Panc1 (cell line): ENCODE measurements around the gene NHEJ1. TPM values are rescaled to one million over a fixed set of nuclear protein-coding genes. Genes with fewer than 3 reads are reported as not detected.

Experiments
- ATAC-seq: fragments of 200-7000 bp; cut with Tn5 transposase; 2 replicates; pipeline ENCODE4 v1.9.1; 2020; ENCODE audit warnings: mild to moderate bottlenecking, moderate library complexity
- BruUV-seq: library from RNA; stranded (reverse); fragments of 400-500 nt; replicated peaks from 2 replicates; lab custom pipeline; 2021; lab: Mats Ljungman, UMichigan
- CTCF ChIA-PET: fragments of 300-600 bp; sonication (Branson Sonifier 250); formaldehyde crosslinking; loops from one replicate; lab custom pipeline; 2022; ENCODE audit warnings: antibody characterized with exemption; lab: Charles Lee
- POLR2A ChIA-PET: fragments of 300-600 bp; sonication (Branson Sonifier 250); formaldehyde crosslinking; loops from one replicate; lab custom pipeline; 2022; ENCODE audit warnings: antibody characterized with exemption; lab: Charles Lee
- DNase-seq: peaks from one replicate; pipeline ENCODE4 v3.0.0-alpha.2; 2010; ENCODE audit warnings: low read depth, low spot score
- H3K27ac ChIP-seq: 2 replicates; pipeline ENCODE4 v1.5.1; 2011; ENCODE audit warnings: mild to moderate bottlenecking, low read length, inconsistent platforms
- H3K27me3 ChIP-seq: fragments of 200-500 bp; sonication (Bioruptor generic); 2 replicates; pipeline ENCODE4 v1.6.0; 2014; ENCODE audit warnings: low read length, inconsistent platforms; ENCODE audit not compliant: control insufficient read depth, insufficient read depth
- H3K36me3 ChIP-seq: fragments of 200-500 bp; sonication (Bioruptor generic); 2 replicates; pipeline ENCODE4 v1.5.1; 2014; ENCODE audit warnings: inconsistent platforms, mild to moderate bottlenecking, low read length, moderate library complexity; ENCODE audit not compliant: control insufficient read depth, insufficient read depth
- H3K4me1 ChIP-seq: 2 replicates; pipeline ENCODE4 v1.5.1; 2011; ENCODE audit warnings: inconsistent platforms, mild to moderate bottlenecking, low read length, moderate library complexity; ENCODE audit not compliant: control insufficient read depth, insufficient read depth
- H3K4me3 ChIP-seq, 2 experiments: 2 replicates each; pipeline ENCODE4 v1.5.1; 2011 to 2012; ENCODE audit warnings: low read depth in 2 of 2, low read length in 2 of 2, mild to moderate bottlenecking in 2 of 2, inconsistent platforms in 1 of 2, moderate library complexity in 1 of 2
- H3K9me3 ChIP-seq: fragments of 200-500 bp; sonication (Bioruptor generic); 2 replicates; pipeline ENCODE4 v1.5.1; 2014; ENCODE audit warnings: low read depth, mild to moderate bottlenecking, inconsistent platforms, low read length, moderate library complexity; ENCODE audit not compliant: control insufficient read depth, insufficient read depth
- POLR2AphosphoS5 ChIP-seq: IDR thresholded peaks from 2 replicates; pipeline ENCODE4 v1.6.1; 2012; ENCODE audit warnings: mild to moderate bottlenecking, low read depth, low read length, moderate library complexity
- SIN3A ChIP-seq: IDR thresholded peaks from 2 replicates; pipeline ENCODE4 v1.6.1; 2012; ENCODE audit warnings: low read depth, mild to moderate bottlenecking, low read length, moderate library complexity, borderline replicate concordance; ENCODE audit not compliant: insufficient read depth
- TCF7L2 ChIP-seq: IDR thresholded peaks from 2 replicates; pipeline ENCODE4 v1.6.1; 2011; ENCODE audit warnings: mild to moderate bottlenecking, low read depth, low read length, inconsistent platforms
- in situ Hi-C: cut with HindIII; loops from 2 replicates; pipeline ENCODE4 v1.10.0; 2016; ENCODE audit warnings: low sequenced_read_pairs, low pct_unique_long_range_greater_than_20kb
- intact Hi-C: fragments of 100-400 bp; cut with micrococcal nuclease; formaldehyde crosslinking; loops from one replicate; pipeline ENCODE4 v1.10.0; 2022; ENCODE audit not compliant: unreplicated experiment
- total RNA-seq: library from RNA; stranded (reverse); gene quantifications from one replicate; pipeline ENCODE4 v1.2.1, GENCODE V29; 2021; ENCODE audit not compliant: unreplicated experiment
- TF ChIP-seq, protein P1 (sequence below), 2 experiments: IDR thresholded peaks; 2 replicates each; pipeline ENCODE4 v1.6.1; 2011 to 2012; ENCODE audit warnings: low read depth in 2 of 2, control low read depth in 1 of 2, low read length in 1 of 2, mild to moderate bottlenecking in 1 of 2, moderate library complexity in 1 of 2; ENCODE audit not compliant: insufficient read depth in 1 of 2
- TF ChIP-seq, protein P2 (sequence below): fragments of 450-650 bp; IDR thresholded peaks from 2 replicates; pipeline ENCODE4 v1.5.1; 2017; ENCODE audit warnings: mild to moderate bottlenecking

NHEJ1 gene
- total RNA-seq, 1 experiment from 2014 or later = 18.2 TPM

DNA sequence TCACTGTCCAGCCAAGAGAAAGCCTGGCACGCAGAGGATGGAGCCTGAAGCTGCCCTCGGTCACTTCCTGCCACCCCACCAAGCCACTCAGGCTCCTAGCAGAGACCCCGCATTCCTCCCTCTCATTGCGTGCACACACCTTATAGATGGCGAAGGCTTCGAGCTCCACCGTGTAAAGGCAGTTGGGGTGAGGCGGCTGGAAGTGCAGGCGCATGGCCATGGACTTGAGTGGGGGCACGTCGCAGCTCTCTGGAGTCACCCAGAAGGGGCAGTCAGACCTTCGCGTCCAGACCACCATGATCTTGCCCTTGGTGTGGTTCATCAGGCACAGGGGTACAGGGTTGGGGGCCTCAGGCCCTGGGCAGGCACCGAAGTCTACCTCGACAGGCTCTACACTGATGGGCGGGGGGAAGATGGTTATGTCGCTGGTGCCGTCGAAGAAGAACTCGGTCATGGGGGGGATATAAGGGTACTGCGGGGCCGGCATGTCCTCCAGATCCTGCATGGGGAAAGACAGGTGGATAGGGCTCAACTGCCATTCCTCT, 133.0 kb downstream of the NHEJ1 start:
- intact Hi-C loops (loop anchor here (10.0 kb wide), 1 partner anchor 127 kb away; no protein-coding TSS in a partner anchor), in situ Hi-C loops (no loop called here)
- no TSS peak for BruUV-seq
- POLR2A ChIA-PET = no interaction called here
- Histone ChIP-seq H3K27ac (no peak overlapping the region), H3K9me3 (no peaks in the 10 kb centered on the region), H3K4me1 (no peaks in the 10 kb centered on the region), H3K4me3 (no peak overlapping the region), H3K36me3 (no peaks in the 10 kb centered on the region), H3K27me3 (no peaks in the 10 kb centered on the region)
- no peak for ATAC-seq
- TF ChIP-seq TCF7L2 (no peak), SIN3A (no peak), POLR2AphosphoS5 (no peak)
- TF ChIP-seq, protein P1, sequence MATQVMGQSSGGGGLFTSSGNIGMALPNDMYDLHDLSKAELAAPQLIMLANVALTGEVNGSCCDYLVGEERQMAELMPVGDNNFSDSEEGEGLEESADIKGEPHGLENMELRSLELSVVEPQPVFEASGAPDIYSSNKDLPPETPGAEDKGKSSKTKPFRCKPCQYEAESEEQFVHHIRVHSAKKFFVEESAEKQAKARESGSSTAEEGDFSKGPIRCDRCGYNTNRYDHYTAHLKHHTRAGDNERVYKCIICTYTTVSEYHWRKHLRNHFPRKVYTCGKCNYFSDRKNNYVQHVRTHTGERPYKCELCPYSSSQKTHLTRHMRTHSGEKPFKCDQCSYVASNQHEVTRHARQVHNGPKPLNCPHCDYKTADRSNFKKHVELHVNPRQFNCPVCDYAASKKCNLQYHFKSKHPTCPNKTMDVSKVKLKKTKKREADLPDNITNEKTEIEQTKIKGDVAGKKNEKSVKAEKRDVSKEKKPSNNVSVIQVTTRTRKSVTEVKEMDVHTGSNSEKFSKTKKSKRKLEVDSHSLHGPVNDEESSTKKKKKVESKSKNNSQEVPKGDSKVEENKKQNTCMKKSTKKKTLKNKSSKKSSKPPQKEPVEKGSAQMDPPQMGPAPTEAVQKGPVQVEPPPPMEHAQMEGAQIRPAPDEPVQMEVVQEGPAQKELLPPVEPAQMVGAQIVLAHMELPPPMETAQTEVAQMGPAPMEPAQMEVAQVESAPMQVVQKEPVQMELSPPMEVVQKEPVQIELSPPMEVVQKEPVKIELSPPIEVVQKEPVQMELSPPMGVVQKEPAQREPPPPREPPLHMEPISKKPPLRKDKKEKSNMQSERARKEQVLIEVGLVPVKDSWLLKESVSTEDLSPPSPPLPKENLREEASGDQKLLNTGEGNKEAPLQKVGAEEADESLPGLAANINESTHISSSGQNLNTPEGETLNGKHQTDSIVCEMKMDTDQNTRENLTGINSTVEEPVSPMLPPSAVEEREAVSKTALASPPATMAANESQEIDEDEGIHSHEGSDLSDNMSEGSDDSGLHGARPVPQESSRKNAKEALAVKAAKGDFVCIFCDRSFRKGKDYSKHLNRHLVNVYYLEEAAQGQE (IDR thresholded peaks at IDR 0.05; ENCODE audit: insufficient read depth in 1 of 2, low read depth in 2 of 2, low read length in 1 of 2) = no peak
- TF ChIP-seq, protein P2, sequence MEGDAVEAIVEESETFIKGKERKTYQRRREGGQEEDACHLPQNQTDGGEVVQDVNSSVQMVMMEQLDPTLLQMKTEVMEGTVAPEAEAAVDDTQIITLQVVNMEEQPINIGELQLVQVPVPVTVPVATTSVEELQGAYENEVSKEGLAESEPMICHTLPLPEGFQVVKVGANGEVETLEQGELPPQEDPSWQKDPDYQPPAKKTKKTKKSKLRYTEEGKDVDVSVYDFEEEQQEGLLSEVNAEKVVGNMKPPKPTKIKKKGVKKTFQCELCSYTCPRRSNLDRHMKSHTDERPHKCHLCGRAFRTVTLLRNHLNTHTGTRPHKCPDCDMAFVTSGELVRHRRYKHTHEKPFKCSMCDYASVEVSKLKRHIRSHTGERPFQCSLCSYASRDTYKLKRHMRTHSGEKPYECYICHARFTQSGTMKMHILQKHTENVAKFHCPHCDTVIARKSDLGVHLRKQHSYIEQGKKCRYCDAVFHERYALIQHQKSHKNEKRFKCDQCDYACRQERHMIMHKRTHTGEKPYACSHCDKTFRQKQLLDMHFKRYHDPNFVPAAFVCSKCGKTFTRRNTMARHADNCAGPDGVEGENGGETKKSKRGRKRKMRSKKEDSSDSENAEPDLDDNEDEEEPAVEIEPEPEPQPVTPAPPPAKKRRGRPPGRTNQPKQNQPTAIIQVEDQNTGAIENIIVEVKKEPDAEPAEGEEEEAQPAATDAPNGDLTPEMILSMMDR = no peak
- DNase-seq = no peak
- CTCF ChIA-PET = interaction anchor here (0.7 to 1.1 kb wide), 3 partner anchors 10 to 92 kb away, joined by 3 to 4 read pairs (median 3); no protein-coding TSS in a partner anchor

DNA sequence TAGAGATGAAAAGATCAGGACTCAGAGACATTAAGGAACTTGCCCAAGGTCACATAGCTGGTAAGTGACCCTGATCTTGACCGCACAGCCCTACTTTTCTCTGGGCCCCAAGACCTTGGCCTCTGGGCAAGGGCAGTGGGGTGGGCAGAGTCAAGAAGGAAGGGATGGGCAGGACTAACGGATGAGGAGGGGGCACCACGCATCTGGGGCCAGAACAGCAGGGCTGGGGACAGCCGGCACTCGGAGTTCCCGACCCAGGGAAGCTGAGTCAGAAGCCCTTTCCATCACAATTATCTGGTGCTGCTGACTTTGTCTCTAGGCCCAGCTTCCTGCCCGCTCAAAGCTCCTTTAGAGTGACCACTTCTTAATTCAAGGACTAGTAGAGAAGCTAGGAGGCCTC, 133.7 kb downstream of the NHEJ1 start:
- Histone ChIP-seq H3K27ac (no peak overlapping the region), H3K9me3 (no peaks in the 10 kb centered on the region), H3K4me1 (no peaks in the 10 kb centered on the region), H3K27me3 (no peaks in the 10 kb centered on the region), H3K4me3 (no peak overlapping the region), H3K36me3 (no peaks in the 10 kb centered on the region)
- ChIA-PET POLR2A (no interaction called here), CTCF (interaction anchor here (0.6 to 1.1 kb wide), 4 partner anchors 11 to 185 kb away, joined by 3 to 10 read pairs (median 4); no protein-coding TSS in a partner anchor)
- no peak for ATAC-seq
- no peak for TF ChIP-seq TCF7L2
- TF ChIP-seq POLR2AphosphoS5 = no peak
- TF ChIP-seq, protein P2 = no peak
- TF ChIP-seq, protein P1 (IDR thresholded peaks at IDR 0.05; ENCODE audit: insufficient read depth in 1 of 2, low read depth in 2 of 2, low read length in 1 of 2) = no peak
- TF ChIP-seq SIN3A = no peak
- BruUV-seq = no TSS peak
- in situ Hi-C loops (no loop called here), intact Hi-C loops (loop anchor here (10.0 kb wide), 1 partner anchor 128 kb away; no protein-coding TSS in a partner anchor)
- DNase-seq = no peak
